HCEC 1CT (cell line): Measurements from ENCODE around the gene DPYSL3.

Experiments used
- DNase-seq: peaks from one replicate; pipeline ENCODE4 v3.0.0-alpha.2; 2017

DPYSL3 gene

GRCh38 chr5:147434049-147434448, 75.8 kb downstream of the DPYSL3 start:
- DNase-seq, result no peak

- no peak for DNase-seq
Observed at GRCh38 chr5:147432323-147432722, 77.5 kb downstream of the DPYSL3 start.

DNA sequence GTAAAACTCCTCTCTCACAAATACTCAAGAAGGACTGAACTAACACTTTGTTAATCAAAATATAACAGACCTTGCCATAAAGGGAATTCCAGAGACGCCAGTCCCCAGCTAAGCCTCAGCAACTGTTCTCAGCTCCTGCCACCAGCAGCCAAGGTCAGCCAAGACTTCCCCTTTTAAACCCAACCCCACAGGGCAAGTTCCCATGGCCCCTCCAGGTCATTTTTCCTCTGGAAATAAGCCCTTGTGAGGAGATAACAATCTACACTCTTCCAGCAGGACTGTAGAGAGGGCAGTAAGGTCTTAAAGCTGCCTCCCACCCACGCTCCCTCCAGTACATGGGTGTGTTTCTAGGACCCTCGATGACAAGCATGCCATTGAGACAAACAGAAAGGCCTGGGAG, 78.3 kb downstream of the DPYSL3 start:
- no peak for DNase-seq

DNA sequence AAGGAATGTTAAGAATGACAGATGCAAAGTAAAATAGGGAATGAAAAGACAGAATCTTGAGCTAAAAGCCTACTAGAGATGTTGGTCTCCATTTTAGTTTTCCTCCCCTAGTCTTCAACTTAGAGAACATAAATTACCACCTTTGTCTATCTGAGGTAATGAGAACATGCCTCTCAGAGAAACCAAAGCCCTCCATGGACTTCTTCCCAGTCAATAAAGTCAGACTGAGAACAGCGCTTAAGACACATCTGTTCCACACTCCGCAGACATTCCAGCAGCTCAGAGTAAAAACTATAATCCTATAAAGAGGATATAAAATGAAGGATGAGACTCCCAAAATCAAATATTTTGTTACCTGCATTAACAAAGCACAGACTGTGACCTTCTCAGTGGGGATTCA, 79.2 kb downstream of the DPYSL3 start:
- DNase-seq, result no peak

DNA sequence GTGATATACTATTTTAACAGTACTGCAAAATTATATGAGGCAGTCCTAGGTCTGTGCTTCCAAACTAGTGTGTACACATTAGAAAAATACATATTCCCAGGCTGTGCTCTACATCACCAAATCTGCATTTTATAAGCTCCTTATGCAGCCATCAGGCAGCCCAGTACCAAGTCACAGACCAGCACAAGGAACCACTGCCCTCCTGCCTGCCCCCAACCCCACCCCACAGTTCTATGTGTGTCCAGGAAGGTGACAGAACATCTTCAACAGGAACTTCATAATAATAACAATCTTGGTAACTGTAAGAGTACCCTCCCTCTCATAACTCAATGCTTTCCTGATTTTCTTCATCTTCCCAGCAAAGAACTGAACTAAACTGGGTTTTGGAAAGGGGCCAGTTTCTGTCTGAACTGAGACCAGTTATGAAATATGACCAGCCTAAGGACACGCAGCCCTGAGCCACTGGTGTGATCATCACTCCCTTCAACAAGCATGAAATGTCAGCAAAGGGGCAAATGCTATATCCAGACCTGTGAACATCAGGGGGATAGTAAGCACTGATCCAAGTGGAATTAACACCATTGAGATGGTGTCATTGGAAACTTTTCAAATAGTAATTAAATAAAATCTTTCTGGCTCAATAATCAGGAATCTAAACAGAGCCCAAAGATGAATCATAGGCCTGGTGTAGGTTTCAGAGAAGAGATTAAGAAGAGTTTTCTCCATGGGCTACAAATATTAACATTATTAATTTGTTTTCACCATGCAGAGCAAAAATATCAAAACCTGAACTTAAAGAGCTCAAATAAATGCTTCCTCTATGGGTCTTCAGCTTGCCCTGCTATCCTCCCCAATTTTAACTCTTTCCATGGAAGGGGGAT, 82.1 kb downstream of the DPYSL3 start:
- DNase-seq, result peak; percentile 37

DNA sequence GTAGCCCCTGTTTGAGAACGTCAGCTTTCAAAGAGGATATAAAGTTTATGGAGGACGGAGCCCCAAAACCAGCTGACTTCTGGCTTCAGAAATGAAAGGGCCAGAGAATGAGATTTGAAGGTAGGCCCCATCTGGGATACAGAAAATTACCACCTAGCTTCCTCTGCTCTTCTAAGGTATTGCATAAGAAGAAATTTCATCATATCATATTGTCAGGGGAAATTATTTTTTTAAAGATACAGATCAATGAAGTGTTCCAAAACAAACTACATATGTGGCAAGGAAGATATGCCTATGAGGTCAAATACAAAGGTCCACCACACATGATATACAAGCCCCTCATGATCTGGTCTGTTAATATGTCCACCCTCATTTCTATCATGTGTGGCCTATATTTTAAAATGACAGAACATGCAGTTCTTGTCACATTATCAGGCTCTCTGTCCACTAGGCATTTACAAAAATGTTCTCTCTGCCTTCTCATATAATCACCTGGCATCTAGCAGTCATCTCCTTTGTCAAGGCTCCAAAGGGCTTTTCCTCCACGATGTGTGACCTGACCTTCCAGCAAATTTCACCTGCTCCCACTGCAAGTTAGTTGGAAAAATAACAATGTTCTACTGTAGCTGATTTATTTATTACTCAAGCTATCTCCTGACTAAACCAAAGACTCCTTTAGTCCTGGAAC, 83.1 kb downstream of the DPYSL3 start:
- no peak for DNase-seq

- DNase-seq, result no peak
Observed at GRCh38 chr5:147418613-147419012, 91.3 kb downstream of the DPYSL3 start.

- peak; percentile 37 for DNase-seq
Observed at GRCh38 chr5:147417135-147417813, 92.6 kb downstream of the DPYSL3 start.

GRCh38 chr5:147415651-147416050, 94.2 kb downstream of the DPYSL3 start:
- DNase-seq, result no peak

GRCh38 chr5:147413266-147413665, 96.6 kb downstream of the DPYSL3 start:
- no peak for DNase-seq

GRCh38 chr5:147412561-147412960, 97.3 kb downstream of the DPYSL3 start:
- no peak for DNase-seq

GRCh38 chr5:147411359-147412319, 98.2 kb downstream of the DPYSL3 start:
- DNase-seq, result no peak

GRCh38 chr5:147410496-147411358, 99.1 kb downstream of the DPYSL3 start:
- no peak for DNase-seq

- no peak for DNase-seq
Observed at GRCh38 chr5:147408980-147409379, 100.9 kb downstream of the DPYSL3 start.

GRCh38 chr5:147407094-147407681, 102.7 kb downstream of the DPYSL3 start:
- DNase-seq, result no peak

GRCh38 chr5:147406636-147407035, 103.2 kb downstream of the DPYSL3 start:
- no peak for DNase-seq

- peak; percentile 23 for DNase-seq
Observed at GRCh38 chr5:147404706-147405105, 105.2 kb downstream of the DPYSL3 start.

- DNase-seq, result peak; percentile 97
Observed at GRCh38 chr5:147403651-147404640, 105.9 kb downstream of the DPYSL3 start.

DNA sequence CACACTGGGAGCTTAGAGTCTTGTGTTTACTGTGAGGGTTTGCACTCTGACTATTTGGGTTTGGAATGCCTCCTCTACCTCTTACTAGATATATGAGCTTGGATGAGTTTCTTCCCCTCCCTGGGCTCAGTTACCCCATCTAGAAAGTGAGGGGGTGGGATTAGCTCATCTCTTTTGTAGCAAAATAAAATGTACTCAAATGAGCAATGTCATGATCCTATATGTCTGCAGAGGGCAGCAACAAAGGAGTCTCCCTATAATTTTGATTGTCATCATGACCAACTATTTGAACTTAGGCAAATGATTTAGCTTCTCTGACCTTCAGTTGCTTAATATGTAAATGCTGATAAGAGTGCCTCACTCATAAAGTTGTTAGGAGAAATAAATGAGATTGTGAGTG, 109.0 kb downstream of the DPYSL3 start:
- DNase-seq, result no peak
